ENCODE measurements around the gene NKIRAS2.

The NKIRAS2 gene

GRCh38 chr17:42027961-42028790, 8.3 kb downstream of the NKIRAS2 start:
- Mint-ChIP-seq H3K27me3 (ENCODE audit: low read depth) (no peaks in the 10 kb centered on the region), H3K36me3 (ENCODE audit: low read depth) (peaks cover 5% of the 10 kb centered on the region), H3K27ac (peak overlapping the region; percentile 38 to 76 (median 58)), H3K9me3 (no peaks in the 10 kb centered on the region), H3K4me1 (peaks cover 43% of the 10 kb centered on the region), H3K4me3 (peak overlapping the region; percentile 63 to 72 (median 71))
- TF ChIP-seq, protein P1, sequence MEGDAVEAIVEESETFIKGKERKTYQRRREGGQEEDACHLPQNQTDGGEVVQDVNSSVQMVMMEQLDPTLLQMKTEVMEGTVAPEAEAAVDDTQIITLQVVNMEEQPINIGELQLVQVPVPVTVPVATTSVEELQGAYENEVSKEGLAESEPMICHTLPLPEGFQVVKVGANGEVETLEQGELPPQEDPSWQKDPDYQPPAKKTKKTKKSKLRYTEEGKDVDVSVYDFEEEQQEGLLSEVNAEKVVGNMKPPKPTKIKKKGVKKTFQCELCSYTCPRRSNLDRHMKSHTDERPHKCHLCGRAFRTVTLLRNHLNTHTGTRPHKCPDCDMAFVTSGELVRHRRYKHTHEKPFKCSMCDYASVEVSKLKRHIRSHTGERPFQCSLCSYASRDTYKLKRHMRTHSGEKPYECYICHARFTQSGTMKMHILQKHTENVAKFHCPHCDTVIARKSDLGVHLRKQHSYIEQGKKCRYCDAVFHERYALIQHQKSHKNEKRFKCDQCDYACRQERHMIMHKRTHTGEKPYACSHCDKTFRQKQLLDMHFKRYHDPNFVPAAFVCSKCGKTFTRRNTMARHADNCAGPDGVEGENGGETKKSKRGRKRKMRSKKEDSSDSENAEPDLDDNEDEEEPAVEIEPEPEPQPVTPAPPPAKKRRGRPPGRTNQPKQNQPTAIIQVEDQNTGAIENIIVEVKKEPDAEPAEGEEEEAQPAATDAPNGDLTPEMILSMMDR (IDR thresholded peaks at IDR 0.05; ENCODE audit: unreplicated experiment in 3 of 3) = no peak

- TF ChIP-seq, protein P1 (IDR thresholded peaks at IDR 0.05; ENCODE audit: unreplicated experiment in 3 of 3) = no peak
- Mint-ChIP-seq H3K9me3 (no peaks in the 10 kb centered on the region), H3K4me1 (peaks cover 43% of the 10 kb centered on the region), H3K27me3 (ENCODE audit: low read depth) (no peaks in the 10 kb centered on the region), H3K36me3 (ENCODE audit: low read depth) (peaks cover 5% of the 10 kb centered on the region), H3K4me3 (no peak overlapping the region), H3K27ac (peak overlapping the region; percentile 16 to 76 (median 38))
Measured at GRCh38 chr17:42028791-42029127, 8.9 kb downstream of the NKIRAS2 start.

DNA sequence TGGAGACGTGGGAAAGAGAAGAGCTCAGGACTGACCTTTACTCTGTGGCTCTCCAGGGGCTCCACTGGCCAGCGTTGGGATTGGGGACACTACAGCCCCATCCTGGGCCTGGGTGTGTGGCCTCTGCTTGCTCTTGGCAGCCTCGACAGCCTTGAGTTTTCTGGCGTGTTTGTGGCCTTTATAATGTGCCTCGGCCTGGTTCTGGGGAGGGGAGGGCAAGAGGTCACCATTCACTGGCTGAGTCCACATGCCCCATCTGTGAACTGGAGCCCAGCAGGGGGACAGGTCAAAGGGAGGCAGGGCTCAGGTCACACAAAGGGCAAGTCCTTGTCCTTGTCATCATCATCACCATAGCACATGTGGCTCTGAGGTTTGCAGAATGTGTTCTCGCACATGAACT, 11.7 kb downstream of the NKIRAS2 start:
- Mint-ChIP-seq H3K4me1 (peaks cover 26% of the 10 kb centered on the region), H3K36me3 (ENCODE audit: low read depth) (no peaks in the 10 kb centered on the region)
- TF ChIP-seq, protein P1 (IDR thresholded peaks at IDR 0.05; ENCODE audit: unreplicated experiment in 3 of 3) = no peak

GRCh38 chr17:42034059-42034458, 14.2 kb downstream of the NKIRAS2 start:
- no peaks in the 10 kb centered on the region for H3K27me3 Mint-ChIP-seq (ENCODE audit: low read depth)

More for the DNA sequence above, 11.7 kb downstream of the NKIRAS2 start:
- H3K4me3 Mint-ChIP-seq = no peak overlapping the region
- H3K27me3 Mint-ChIP-seq (ENCODE audit: low read depth) = no peaks in the 10 kb centered on the region
- no peaks in the 10 kb centered on the region for H3K9me3 Mint-ChIP-seq
- no peak overlapping the region for H3K27ac Mint-ChIP-seq

GRCh38 chr17:42038221-42038973, 18.5 kb downstream of the NKIRAS2 start:
- Mint-ChIP-seq H3K4me1 (no peaks in the 10 kb centered on the region), H3K27ac (no peak overlapping the region), H3K4me3 (no peak overlapping the region), H3K36me3 (ENCODE audit: low read depth) (no peaks in the 10 kb centered on the region), H3K9me3 (no peaks in the 10 kb centered on the region), H3K27me3 (ENCODE audit: low read depth) (no peaks in the 10 kb centered on the region)
- TF ChIP-seq, protein P1 (IDR thresholded peaks at IDR 0.05; ENCODE audit: unreplicated experiment in 3 of 3) = no peak

More at GRCh38 chr17:42034059-42034458, 14.2 kb downstream of the NKIRAS2 start:
- Mint-ChIP-seq H3K4me1 (peaks cover 4% of the 10 kb centered on the region), H3K36me3 (ENCODE audit: low read depth) (no peaks in the 10 kb centered on the region), H3K27ac (peak overlapping the region in 1 of 3 experiments; percentile 46), H3K4me3 (no peak overlapping the region), H3K9me3 (no peaks in the 10 kb centered on the region)
- TF ChIP-seq, protein P1 (IDR thresholded peaks at IDR 0.05; ENCODE audit: unreplicated experiment in 3 of 3) = no peak
